NCI-H345 (cell line): ENCODE data around the gene POLR1F.

Experiments
- DNase-seq: peaks from one replicate; lab custom pipeline; 2025; lab: John Stamatoyannopoulos, UW

POLR1F gene

DNA sequence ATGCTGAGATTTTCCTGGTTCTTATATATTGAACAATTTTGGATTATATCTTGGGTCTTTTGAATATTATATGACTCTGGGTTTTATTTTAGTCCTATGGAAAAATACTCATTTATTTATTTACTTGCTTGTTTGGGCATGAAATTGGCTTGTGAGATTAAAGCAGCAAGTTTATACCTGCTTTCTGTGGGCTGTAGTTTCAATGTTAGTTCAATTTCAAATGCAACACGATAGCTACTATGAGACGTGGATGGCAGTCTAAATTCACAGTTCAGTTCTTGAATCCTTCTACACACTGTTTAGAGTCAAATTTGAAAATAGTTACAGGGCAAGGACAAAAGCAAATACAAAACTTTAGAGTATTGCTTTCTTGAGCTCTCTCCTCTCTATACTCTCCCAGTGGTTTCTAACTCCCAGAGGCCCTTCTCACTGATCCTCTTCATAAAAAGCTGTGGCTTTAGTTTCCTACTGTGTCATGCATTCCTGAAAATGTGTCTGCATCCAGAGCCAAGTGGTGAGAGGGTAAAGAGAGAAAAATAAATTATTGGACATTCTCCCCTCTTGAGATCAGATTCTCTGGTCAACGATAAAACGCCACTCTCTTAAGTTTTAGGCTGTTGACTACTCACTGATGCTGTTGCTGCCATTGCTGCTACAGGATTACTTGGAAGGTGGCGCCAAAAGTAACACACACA, 34.4 kb downstream of the POLR1F start:
- no peak for DNase-seq

DNA sequence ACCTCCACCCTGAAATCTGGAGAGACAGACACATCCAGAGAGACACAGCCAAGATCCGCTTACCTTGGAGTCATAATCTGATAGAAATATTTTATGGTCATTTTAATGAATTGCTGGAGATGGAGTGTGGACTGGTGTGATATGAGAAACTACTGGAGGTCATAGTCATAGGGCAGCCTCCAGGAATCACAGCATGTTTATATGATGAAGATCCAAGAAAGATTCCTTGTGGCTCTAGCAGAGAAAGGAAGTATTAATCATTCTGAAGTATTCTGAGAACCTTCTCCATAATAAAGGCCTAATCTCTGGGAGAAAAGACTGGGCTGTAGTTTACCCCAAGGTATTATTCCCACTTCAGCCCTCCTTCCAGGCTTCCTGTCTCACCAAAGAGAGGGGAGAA, 38.0 kb downstream of the POLR1F start:
- no peak for DNase-seq

DNA sequence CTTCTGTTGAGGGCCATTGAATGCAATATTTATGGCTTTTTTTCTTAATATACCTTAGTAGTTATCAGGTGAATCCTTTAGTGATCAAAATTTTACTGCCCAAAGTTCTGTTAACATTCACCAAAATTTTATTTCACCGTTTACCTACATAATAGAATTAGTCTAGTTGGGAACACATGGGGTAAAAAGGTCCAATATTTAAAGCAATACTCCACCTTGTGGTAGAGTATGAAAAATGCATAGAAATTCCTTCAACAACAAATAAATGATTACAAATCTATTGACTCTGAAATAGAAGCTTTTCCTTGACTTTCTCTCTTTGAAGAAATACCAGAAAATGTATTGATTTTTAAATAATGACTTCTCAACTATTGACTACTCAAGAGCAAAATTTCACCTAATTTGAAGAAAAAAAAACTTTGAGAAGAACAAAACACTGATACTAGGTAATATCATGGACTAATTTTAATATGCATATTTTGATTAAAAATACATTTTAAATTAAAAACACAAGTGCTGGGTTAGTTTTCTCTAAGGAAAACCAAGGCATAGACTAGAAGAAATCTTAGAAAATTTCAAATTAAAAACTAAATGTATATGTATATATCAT, 43.3 kb downstream of the POLR1F start:
- peak; percentile 55 for DNase-seq

DNA sequence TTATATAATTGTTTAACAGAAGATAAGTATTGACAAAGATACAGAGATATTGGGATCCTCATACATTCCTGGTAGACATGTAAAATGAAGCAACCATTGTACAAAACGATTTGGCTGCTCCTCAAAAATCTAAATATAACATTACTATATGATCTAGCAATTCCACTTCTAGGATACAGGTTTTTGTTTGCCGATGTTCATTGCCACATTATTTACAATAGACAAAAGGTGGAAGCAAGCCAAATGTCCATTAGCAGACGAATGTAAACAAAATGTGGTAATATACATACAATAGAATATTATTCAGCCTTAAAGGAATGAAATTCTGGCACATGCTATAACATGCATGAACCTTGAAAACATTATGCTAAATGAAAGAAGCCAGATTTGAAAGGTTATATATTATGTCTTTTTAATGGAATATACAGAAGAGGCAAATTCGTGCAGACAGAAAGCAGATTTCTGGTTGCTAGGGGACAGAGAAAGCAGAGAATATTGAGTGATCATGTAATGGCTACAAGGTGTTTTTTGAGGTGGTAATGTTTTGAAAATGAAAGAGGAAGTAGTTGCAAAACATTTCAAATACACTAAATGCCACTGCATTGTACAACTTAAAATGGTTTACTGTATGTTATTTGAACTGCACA, 44.9 kb downstream of the POLR1F start:
- DNase-seq, result peak; percentile 64

- no peak for DNase-seq
Measured at GRCh38 chr7:19648791-19649190, 60.0 kb downstream of the POLR1F start.
